Endothelial cell of hepatic sinusoid (primary cell): ENCODE results near the gene RIMS4.

Experiments used
- in situ Hi-C: cut with HindIII; loops from 2 replicates; pipeline ENCODE4 v1.10.0; 2017; ENCODE audit warnings: low sequenced_read_pairs

RIMS4 gene

GRCh38 chr20:44796758-44797457 lies 13.4 kb downstream of the RIMS4 start:
- in situ Hi-C loops, result no loop called here

GRCh38 chr20:44796311-44796710 lies 14.0 kb downstream of the RIMS4 start:
- in situ Hi-C loops, result no loop called here

DNA sequence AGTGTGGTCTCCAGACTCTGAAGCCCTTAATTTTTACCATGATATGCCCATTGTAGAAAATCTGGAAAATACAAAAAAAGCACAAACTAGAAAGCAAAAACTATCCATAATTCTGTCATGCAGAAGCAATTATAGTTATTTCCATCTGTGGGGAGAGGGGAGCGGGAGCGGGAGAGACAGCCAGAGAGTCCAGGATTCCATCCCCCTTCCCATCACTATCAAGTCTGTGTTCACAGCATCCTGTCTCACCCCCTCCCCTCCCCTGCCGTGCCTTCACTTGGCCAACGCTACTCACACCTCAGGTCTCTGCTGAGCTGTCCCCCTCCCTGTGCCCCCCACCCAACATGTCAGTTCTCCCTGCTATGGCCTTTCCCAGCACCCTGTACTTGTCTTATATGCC lies 14.5 kb downstream of the RIMS4 start:
- in situ Hi-C loops, result no loop called here

DNA sequence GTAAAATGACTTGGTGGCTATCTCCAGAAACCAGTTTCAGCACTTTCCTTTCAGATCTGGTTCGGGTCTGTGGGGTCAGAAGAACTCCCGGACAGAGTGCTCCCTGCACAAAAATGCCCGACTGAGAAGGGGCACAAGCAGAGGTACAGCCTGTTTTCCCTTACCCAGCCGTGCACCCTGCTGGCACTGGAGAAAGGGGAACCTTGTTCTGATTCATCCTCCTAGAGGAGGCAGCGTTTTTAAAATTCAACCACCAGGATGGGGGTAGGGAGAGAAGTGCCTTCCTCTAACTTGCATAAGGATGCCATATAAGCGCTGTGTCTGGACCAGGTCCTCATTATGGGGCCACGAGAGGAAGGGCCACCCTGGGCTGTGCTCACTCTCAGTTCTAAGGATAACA lies 17.6 kb downstream of the RIMS4 start:
- in situ Hi-C loops, result loop anchor here (5.0 kb wide), 1 partner anchor 75 kb away; no protein-coding TSS in a partner anchor

- in situ Hi-C loops, result loop anchor here (5.0 kb wide), 1 partner anchor 76 kb away; no protein-coding TSS in a partner anchor
Measured at GRCh38 chr20:44790638-44791393, 19.5 kb downstream of the RIMS4 start.

- in situ Hi-C loops, result no loop called here
Measured at GRCh38 chr20:44788706-44789456, 21.5 kb downstream of the RIMS4 start.

DNA sequence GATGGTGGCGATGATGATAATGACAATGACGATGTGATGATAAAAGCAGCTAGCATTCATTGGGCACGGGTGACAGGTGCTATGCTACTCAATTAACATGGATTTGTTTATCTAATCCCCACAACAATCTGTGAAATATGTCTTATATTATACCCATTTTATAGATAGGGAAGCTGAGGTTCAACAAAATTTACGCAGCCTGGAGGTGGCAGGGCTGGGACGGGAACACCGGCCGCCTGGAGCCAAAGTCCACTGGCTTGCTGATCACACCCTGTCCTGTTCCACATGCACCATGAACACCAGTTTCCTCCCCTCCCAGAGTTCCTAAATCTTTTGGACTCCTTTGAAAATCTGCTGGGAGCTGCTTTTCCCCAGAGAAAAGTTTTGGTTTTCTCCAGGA lies 23.0 kb downstream of the RIMS4 start:
- in situ Hi-C loops, result no loop called here

- in situ Hi-C loops, result no loop called here
Measured at GRCh38 chr20:44785768-44786167, 24.6 kb downstream of the RIMS4 start.

DNA sequence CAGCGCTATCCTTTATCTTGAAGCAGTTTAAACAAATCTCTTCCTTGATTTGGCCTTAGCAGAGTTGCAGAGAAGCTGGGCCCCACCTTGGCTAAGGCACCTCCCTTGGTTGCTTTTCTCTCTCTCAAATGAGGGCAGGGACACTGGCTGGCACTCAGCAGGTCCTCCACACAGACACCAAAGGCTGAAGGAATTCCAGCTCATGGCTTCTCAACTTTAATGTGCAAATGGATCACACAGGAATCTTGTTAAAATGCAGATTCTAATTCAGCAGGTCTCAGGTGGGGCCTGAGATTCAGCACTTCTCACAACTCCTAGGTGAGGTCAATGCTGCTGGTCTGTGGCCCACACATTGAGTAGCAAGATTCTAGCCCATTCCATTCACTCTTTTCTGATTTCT lies 25.7 kb downstream of the RIMS4 start:
- in situ Hi-C loops, result no loop called here

DNA sequence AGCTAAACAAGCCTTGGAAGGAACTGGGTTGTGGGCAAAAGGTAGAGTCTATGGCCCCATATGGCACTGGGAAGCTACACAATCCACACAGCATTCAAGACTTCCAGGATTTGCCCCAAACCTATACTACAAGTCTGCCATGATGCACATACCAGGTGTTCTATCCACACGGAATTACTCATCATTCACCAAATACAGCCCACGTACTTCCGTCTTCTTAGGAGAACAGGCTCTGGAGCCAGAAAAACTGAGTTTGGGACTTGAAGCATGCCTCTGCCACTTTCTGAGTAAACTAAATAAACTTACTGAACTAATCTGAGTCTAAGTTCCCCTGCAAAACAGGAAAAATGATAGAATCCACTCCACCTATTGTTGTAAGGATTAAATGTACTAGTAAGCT lies 28.6 kb downstream of the RIMS4 start:
- in situ Hi-C loops, result no loop called here

DNA sequence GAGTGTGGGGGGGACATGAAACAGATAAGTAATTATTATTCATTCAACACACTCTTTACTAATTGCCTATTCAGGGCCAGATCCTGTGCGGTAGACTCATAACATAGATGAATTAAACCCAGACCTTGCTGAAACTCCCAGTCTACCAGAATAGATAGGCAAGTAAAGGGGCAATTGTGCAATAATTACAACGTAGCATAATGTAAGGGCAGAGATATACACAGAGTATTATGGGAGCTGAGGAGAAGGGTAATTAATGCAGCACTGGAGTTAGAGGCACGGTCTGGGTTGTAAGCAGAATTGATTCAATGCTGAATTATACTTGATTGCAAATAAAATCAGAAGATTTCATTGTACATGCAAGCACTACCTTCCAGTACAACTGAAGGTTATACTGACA lies 29.2 kb downstream of the RIMS4 start:
- in situ Hi-C loops, result no loop called here

- in situ Hi-C loops, result no loop called here
Measured at GRCh38 chr20:44780226-44780625, 30.1 kb downstream of the RIMS4 start.

DNA sequence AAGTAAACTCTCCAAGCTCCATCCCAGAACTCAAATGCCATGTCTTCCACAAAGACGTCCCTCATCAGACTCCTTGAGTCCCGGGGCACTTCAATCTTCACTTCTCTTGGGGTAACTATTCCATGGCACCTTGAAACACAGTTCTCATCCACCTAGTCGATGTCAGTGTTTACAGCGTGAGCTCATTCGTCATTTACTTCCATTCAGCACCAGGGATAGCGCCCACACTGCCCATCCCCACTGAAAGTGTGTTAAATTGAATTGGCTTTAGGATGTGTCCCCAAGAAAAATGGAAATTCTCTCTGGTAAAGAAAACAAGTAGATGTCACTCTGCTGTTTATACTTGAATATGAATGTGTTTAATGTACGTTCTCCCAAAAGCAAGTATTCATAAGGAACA lies 33.4 kb downstream of the RIMS4 start:
- in situ Hi-C loops, result no loop called here

GRCh38 chr20:44773070-44773829 lies 37.1 kb downstream of the RIMS4 start:
- in situ Hi-C loops, result no loop called here

DNA sequence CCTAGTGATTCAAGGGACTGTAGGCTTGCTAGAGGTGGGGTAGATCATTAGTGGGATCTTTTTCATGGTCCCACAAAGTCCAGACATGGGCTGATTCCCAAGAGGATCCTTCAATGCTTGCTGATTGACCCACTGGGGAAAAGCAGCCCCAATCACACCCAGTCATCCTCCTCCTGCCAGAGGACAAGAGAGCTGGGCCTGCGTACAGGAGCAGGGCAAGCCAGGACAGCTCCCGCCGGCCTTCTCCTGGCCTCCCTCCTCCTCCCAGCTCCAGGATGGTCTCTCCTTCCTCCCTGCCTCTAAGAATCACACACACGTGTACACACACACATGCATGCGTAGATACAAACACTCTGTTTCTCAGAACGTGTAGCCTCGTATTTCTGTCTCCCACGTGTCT lies 37.7 kb downstream of the RIMS4 start:
- in situ Hi-C loops, result no loop called here

- in situ Hi-C loops, result no loop called here
Measured at GRCh38 chr20:44771172-44771535, 39.2 kb downstream of the RIMS4 start.

- in situ Hi-C loops, result no loop called here
Measured at GRCh38 chr20:44770484-44771171, 39.7 kb downstream of the RIMS4 start.

GRCh38 chr20:44769481-44769863 lies 40.9 kb downstream of the RIMS4 start:
- in situ Hi-C loops, result no loop called here

GRCh38 chr20:44768854-44769480 lies 41.4 kb downstream of the RIMS4 start:
- in situ Hi-C loops, result no loop called here

GRCh38 chr20:44768256-44768655 lies 42.1 kb downstream of the RIMS4 start:
- in situ Hi-C loops, result no loop called here
